Loucy (cell line): Measurements from ENCODE around the gene JMJD8.

Experiments
- EZH2phosphoT487 ChIP-seq: fragments of 200-600 bp; IDR thresholded peaks from 2 replicates; pipeline ENCODE4 v1.6.1; 2018; ENCODE audit warnings: antibody characterized with exemption, mild to moderate bottlenecking, moderate library complexity, borderline replicate concordance
- TF ChIP-seq, protein P1 (sequence below): fragments of 200-600 bp; sonication (generic); conservative IDR thresholded peaks from 2 replicates; pipeline ENCODE4 v1.5.1; 2014; ENCODE audit warnings: mild to moderate bottlenecking, antibody characterized with exemption, low read length

DNA sequence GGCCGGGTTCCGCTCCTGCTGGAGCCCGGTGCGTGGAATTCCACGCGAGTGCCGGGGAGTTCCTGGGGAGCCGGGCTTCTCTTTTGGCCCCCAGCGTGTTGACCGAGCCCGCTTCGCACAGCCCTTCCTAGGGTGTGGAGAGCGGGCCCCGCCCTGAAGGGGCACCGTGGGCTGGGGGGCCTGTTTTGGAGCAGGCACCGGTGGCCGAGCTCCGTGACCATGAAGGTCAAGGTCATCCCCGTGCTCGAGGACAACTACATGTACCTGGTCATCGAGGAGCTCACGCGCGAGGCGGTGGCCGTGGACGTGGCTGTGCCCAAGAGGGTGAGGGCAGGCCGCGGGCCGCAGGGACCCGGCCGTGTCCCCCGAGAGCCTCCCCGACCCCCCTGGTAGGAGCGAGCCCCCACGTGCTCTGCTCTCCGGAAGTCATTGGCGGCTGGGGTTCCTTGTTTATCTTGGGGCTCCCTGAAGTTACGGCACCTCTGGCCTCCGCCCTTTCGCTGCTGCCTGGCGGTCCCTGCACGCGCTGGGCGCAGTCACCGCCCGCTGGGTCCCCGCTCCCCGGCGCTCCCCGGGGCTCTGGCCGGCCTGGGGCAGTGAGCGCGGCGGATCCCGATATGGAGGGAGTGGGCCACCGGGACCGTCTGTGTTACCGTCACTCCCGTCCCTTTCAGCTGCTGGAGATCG, 43.3 kb upstream of the JMJD8 start:
- TF ChIP-seq, protein P1, sequence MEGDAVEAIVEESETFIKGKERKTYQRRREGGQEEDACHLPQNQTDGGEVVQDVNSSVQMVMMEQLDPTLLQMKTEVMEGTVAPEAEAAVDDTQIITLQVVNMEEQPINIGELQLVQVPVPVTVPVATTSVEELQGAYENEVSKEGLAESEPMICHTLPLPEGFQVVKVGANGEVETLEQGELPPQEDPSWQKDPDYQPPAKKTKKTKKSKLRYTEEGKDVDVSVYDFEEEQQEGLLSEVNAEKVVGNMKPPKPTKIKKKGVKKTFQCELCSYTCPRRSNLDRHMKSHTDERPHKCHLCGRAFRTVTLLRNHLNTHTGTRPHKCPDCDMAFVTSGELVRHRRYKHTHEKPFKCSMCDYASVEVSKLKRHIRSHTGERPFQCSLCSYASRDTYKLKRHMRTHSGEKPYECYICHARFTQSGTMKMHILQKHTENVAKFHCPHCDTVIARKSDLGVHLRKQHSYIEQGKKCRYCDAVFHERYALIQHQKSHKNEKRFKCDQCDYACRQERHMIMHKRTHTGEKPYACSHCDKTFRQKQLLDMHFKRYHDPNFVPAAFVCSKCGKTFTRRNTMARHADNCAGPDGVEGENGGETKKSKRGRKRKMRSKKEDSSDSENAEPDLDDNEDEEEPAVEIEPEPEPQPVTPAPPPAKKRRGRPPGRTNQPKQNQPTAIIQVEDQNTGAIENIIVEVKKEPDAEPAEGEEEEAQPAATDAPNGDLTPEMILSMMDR = no peak
- no peak for TF ChIP-seq EZH2phosphoT487
